ENCODE data around the gene STMP1. TPM values are rescaled to one million over a fixed set of nuclear protein-coding genes. Genes with fewer than 3 reads are reported as not detected.

The STMP1 gene
- total RNA-seq, 2 donors from 2014 or later: 33.1 to 38.2 TPM

- Mint-ChIP-seq H3K27me3 (ENCODE audit: insufficient read depth) (no peaks in the 10 kb centered on the region), H3K4me1 (peaks cover 16% of the 10 kb centered on the region), H3K9me3 (no peaks in the 10 kb centered on the region), H3K36me3 (ENCODE audit: low read depth) (peaks cover 5% of the 10 kb centered on the region), H3K4me3 (no peak overlapping the region), H3K27ac (no peak overlapping the region)
- Histone ChIP-seq H3K4me1 (ENCODE audit: control insufficient read depth, insufficient read depth, low read length) (no peaks in the 10 kb centered on the region), H3K9ac (ENCODE audit: extremely low read depth, low read length, poor library complexity, severe bottlenecking) (no peak overlapping the region), H3K27ac (ENCODE audit: low read depth, low read length) (no peak overlapping the region), H3K36me3 (ENCODE audit: control insufficient read depth, insufficient read depth, low read length) (peaks cover 14% of the 10 kb centered on the region), H3K9me3 (ENCODE audit: control insufficient read depth, low read length) (no peaks in the 10 kb centered on the region), H3K27me3 (ENCODE audit: control insufficient read depth, insufficient read depth, low read length, poor library complexity, severe bottlenecking) (no peaks in the 10 kb centered on the region), H3K4me3 (ENCODE audit: low read length) (no peak overlapping the region)
- no peak for TF ChIP-seq CTCF (conservative IDR thresholded peaks at IDR 0.05)
- DNase-seq: no peak
- 83 to 87% methylated on average over 11 to 12 of the region's 12 CpGs for WGBS, 2 experiments (ENCODE audit: insufficient coverage in 1 of 2, insufficient read length in 1 of 2)
These were observed 8.8 kb upstream of the STMP1 start for GRCh38 chr7:135653340-135654080.

GRCh38 chr7:135658564-135658963 is 3.8 kb upstream of the STMP1 start:
- no peaks in the 10 kb centered on the region for H3K9me3 Mint-ChIP-seq
- Histone ChIP-seq H3K27me3 (ENCODE audit: control insufficient read depth, insufficient read depth, low read length, poor library complexity, severe bottlenecking) (no peaks in the 10 kb centered on the region), H3K36me3 (ENCODE audit: control insufficient read depth, insufficient read depth, low read length) (no peaks in the 10 kb centered on the region), H3K9me3 (ENCODE audit: control insufficient read depth, low read length) (no peaks in the 10 kb centered on the region), H3K4me1 (ENCODE audit: control insufficient read depth, insufficient read depth, low read length) (peaks cover 5% of the 10 kb centered on the region), H3K27ac (ENCODE audit: low read depth, low read length) (no peak overlapping the region), H3K9ac (ENCODE audit: extremely low read depth, low read length, poor library complexity, severe bottlenecking) (no peak overlapping the region), H3K4me3 (ENCODE audit: low read length) (no peak overlapping the region)
- no peak overlapping the region for H3K27ac Mint-ChIP-seq
- TF ChIP-seq CTCF (conservative IDR thresholded peaks at IDR 0.05): no peak
- no peaks in the 10 kb centered on the region for H3K27me3 Mint-ChIP-seq (ENCODE audit: insufficient read depth)
- DNase-seq: no peak
- no peaks in the 10 kb centered on the region for H3K36me3 Mint-ChIP-seq (ENCODE audit: low read depth)
- 95 to 100% methylated on average over 4 to 5 of the region's 5 CpGs for WGBS, 2 experiments (ENCODE audit: insufficient coverage in 1 of 2, insufficient read length in 1 of 2)
- H3K4me3 Mint-ChIP-seq: no peak overlapping the region
- H3K4me1 Mint-ChIP-seq: peaks cover 24% of the 10 kb centered on the region

- Mint-ChIP-seq H3K4me3 (no peak overlapping the region), H3K27ac (no peak overlapping the region), H3K27me3 (ENCODE audit: insufficient read depth) (no peaks in the 10 kb centered on the region), H3K9me3 (no peaks in the 10 kb centered on the region), H3K36me3 (ENCODE audit: low read depth) (no peaks in the 10 kb centered on the region), H3K4me1 (peaks cover 29% of the 10 kb centered on the region)
- H3K4me3 ChIP-seq (ENCODE audit: low read length): no peak overlapping the region
- 81 to 92% methylated on average over 3 to 9 of the region's 9 CpGs for WGBS, 2 experiments (ENCODE audit: insufficient coverage in 1 of 2, insufficient read length in 1 of 2)
- peaks cover 5% of the 10 kb centered on the region for H3K4me1 ChIP-seq (ENCODE audit: control insufficient read depth, insufficient read depth, low read length)
- no peaks in the 10 kb centered on the region for H3K27me3 ChIP-seq (ENCODE audit: control insufficient read depth, insufficient read depth, low read length, poor library complexity, severe bottlenecking)
- no peak overlapping the region for H3K27ac ChIP-seq (ENCODE audit: low read depth, low read length)
- no peak for DNase-seq
- TF ChIP-seq CTCF (conservative IDR thresholded peaks at IDR 0.05): no peak
- no peaks in the 10 kb centered on the region for H3K36me3 ChIP-seq (ENCODE audit: control insufficient read depth, insufficient read depth, low read length)
- no peaks in the 10 kb centered on the region for H3K9me3 ChIP-seq (ENCODE audit: control insufficient read depth, low read length)
- H3K9ac ChIP-seq (ENCODE audit: extremely low read depth, low read length, poor library complexity, severe bottlenecking): no peak overlapping the region
These were observed 3.0 kb upstream of the STMP1 start for GRCh38 chr7:135659159-135659846.
